HuH-7 (cell line): ENCODE results near the gene EARS2.
"Not testable (repeated sequence)": the region's sequence is repeated elsewhere in the genome, so short reads cannot be mapped to it uniquely, and the experiment has no call there.

Experiments used
- DNase-seq: peaks from one replicate; pipeline ENCODE4 v3.0.0; 2011; ENCODE audit warnings: low spot score

The EARS2 gene

DNA sequence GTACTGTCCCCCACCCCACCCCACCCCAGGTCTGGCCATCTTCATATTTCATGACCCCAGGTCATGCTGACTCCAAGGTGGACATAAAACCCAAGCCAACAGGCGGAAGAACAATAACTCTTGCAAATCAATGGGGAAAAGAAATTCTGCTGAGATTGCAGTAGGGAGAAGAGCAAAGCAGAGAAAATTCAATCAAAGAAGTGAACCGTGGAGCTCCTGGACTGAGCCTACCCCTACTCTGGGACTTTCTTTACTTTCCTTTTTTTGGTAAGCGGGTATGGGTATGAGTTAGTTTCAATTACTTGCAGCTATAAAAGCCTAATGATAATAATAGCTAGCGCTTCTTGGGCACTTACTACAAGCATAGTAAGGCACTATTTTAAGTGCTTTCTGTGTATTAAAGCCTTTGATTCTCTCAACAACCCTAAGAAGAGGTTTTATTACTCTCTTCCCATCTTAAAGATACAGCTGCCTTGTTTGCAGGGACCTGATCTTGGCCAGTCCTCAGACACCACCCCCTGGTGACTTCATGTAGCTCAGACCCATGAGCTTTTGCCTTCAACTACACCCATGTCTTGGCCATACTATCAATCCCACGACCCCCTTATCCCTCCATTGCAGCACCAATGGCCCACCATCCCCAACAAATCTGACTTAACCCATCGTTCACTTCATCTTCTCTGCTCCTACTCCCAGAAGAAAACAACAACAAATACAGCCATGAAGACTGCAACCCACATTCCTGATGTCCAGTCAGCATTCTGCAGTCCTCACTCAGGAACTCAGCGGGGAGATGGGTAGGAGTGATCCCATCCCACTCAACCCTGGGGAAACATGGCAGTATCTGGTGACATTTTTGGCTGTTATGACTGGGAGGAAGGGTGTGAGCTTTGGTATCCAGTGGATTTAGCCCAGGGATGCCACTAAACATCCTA, 51.2 kb downstream of the EARS2 start:
- no peak for DNase-seq

DNA sequence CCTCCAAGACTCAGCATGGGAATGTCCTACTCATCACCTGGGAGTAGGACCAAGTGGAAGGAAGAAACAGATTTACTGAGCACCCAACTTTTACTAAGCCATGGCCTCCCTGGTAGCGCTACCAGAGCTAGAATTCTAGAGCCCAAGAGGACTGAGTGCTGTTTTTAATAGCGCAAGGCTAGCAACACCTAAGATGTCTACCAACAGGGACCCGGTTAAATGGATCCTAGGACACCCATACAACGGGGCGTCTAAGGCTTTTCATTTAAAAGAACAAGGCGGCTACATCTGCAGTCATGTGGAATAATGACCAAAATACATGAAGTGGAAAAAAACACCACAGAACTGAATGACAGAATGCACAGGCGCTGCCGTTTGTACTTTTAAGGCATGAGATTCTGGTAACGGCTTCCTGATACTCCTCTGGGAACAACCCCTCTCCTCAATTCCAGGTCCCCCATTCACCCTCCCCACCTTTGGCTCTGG, 51.9 kb downstream of the EARS2 start:
- DNase-seq, result no peak

- no peak for DNase-seq
Observed at GRCh38 chr16:23504453-23505179, 52.5 kb downstream of the EARS2 start.

- DNase-seq, result no peak
Observed at GRCh38 chr16:23504076-23504452, 53.1 kb downstream of the EARS2 start.

- no peak for DNase-seq
Observed at GRCh38 chr16:23502466-23502865, 54.7 kb downstream of the EARS2 start.

DNA sequence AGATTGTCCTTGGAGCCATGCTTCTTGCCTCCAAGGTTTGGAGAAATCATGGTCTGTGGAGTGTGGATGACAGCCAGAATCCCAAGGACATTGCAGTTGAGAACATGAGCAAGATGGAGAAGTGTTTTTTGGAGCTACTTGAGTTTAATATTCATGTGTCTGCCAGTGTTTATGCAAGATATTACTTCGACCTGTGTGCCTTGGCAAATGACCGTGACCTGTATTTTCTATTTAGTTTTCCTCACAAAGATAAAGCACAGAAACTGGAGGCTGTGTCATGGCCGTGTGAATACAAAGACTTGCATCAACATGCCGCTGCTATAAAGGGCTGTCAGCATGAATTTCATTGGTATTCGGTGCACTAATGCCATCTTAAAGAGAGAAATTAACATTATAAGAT, 55.9 kb downstream of the EARS2 start:
- DNase-seq, result no peak

DNA sequence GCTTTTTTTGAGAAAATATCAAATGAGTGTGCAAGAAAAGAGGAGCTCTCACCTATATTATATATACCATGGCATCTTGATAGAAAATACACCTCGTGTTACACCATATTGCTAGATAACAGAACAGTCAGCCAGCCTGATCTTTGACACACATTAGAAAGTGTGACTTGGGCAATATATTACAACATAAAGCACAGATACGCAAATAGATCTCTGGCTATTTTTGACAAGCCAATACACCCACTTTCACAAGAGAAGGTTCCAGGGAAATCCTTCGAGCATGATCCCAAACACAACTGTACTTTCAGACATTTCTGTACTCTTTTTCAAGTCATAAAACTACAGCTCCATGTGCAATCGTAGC, 56.3 kb downstream of the EARS2 start:
- no peak for DNase-seq

GRCh38 chr16:23500212-23500861, 56.8 kb downstream of the EARS2 start:
- DNase-seq, result no peak

- no peak for DNase-seq
Observed at GRCh38 chr16:23499801-23500200, 57.3 kb downstream of the EARS2 start.

- DNase-seq, result no peak
Observed at GRCh38 chr16:23498863-23499262, 58.3 kb downstream of the EARS2 start.

DNA sequence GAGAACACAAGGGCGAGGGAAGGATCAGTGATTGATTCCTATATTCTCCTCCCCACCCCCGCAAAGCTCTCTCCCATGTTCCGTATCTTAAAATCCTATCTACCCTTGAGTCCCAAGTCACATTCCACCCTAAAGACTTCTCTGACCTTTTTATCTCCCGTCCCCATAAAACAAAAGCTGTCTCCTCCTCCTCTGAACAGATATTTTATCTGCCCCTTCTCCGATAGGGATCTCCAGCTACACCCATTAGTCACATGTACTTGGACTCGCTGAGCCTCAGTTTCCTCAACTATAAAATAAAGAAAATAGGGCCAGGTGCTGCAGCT, 59.6 kb downstream of the EARS2 start:
- no peak for DNase-seq

GRCh38 chr16:23496821-23497542, 60.2 kb downstream of the EARS2 start:
- DNase-seq, result peak; percentile 43

GRCh38 chr16:23495671-23496070, 61.5 kb downstream of the EARS2 start:
- no peak for DNase-seq

DNA sequence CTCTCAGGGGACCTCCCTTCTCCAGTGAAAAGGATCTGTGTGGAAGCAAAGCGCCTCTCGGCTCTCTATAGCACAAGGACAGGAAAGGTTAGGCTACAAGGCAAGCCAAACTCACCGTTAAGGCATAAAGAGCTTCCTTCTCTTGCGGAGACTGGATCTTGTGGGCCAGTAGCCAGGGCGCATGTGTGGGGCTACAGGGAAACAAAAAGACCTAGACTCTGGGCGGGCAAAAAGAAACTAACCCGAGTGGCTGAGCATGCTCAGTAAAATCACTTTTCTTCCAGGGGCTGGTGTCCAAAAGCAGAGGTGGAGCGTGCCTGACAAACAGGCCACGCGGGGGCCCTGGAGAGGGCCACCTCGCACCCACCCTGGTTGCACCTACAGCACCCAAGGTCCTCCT, 63.0 kb downstream of the EARS2 start:
- DNase-seq, result no peak

- no peak for DNase-seq
Observed at GRCh38 chr16:23491490-23492391, 65.4 kb downstream of the EARS2 start.

GRCh38 chr16:23486480-23486879, 70.7 kb downstream of the EARS2 start:
- no peak for DNase-seq

- no peak for DNase-seq
Observed at GRCh38 chr16:23485841-23486240, 71.3 kb downstream of the EARS2 start.

DNA sequence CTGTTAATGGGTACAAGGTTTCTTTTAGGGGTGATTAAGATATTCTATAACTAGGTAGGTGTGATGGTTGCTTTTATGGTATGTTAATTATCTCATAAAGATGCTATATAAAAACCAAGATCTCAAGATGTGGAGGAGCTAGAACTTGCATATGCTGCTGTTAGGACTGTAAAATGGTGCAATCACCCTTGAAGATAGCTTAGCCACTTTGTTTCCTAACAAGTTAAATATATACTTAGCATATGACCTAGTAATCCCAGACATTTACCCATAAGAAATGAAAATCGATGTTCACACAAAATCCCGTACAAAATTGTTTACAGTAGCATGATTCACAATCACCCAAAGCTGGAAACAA, 71.9 kb downstream of the EARS2 start:
- DNase-seq, result no peak

GRCh38 chr16:23484510-23485256, 72.5 kb downstream of the EARS2 start:
- DNase-seq, result no peak

GRCh38 chr16:23483492-23483891, 73.7 kb downstream of the EARS2 start:
- not testable (repeated sequence) for DNase-seq

GRCh38 chr16:23482778-23483177, 74.4 kb downstream of the EARS2 start:
- DNase-seq, result no peak
